CD14-positive monocyte (primary cell): ENCODE results near the gene CENPP. TPM values are rescaled to one million over a fixed set of nuclear protein-coding genes. Genes with fewer than 3 reads are reported as not detected.

ENCODE experiments used
- DNase-seq, 3 donors: peaks; one replicate each; pipeline ENCODE4 v3.0.0-alpha.2; 2011 to 2022
- H2AFZ ChIP-seq: 2 replicates; pipeline ENCODE4 v1.6.0; 2012; ENCODE audit warnings: mild to moderate bottlenecking, low read depth, low read length, inconsistent platforms; ENCODE audit not compliant: insufficient read depth, poor library complexity, severe bottlenecking
- H3K27ac ChIP-seq, 2 donors: 1 replicate in 1 of 2; 2 replicates in 1 of 2; pipeline ENCODE4 v1.5.1; 2012 to 2013; ENCODE audit warnings: low read length in 2 of 2, control low read depth in 1 of 2, inconsistent platforms in 1 of 2, low read depth in 1 of 2, mild to moderate bottlenecking in 1 of 2
- H3K27me3 ChIP-seq, 2 donors: one replicate each; pipeline versions ENCODE4 v1.6.0 to v1.6.1; 2011 to 2013; ENCODE audit warnings: low read length in 2 of 2; ENCODE audit not compliant: control insufficient read depth in 2 of 2, insufficient read depth in 2 of 2
- H3K36me3 ChIP-seq, 2 donors: replicated peaks in 1 of 2; 1 replicate in 1 of 2; 2 replicates in 1 of 2; pipeline versions ENCODE4 v1.5.1 to v1.6.1; 2012 to 2013; ENCODE audit warnings: low read length in 2 of 2, control low read depth in 1 of 2, inconsistent platforms in 1 of 2, mild to moderate bottlenecking in 1 of 2; ENCODE audit not compliant: insufficient read depth in 2 of 2, control insufficient read depth in 1 of 2
- H3K4me1 ChIP-seq, 2 donors: 1 replicate in 1 of 2; 2 replicates in 1 of 2; pipeline versions ENCODE4 v1.5.1 to v1.6.1; 2012 to 2013; ENCODE audit warnings: low read length in 2 of 2, control low read depth in 1 of 2, inconsistent platforms in 1 of 2, mild to moderate bottlenecking in 1 of 2, moderate library complexity in 1 of 2; ENCODE audit not compliant: insufficient read depth in 2 of 2, control insufficient read depth in 1 of 2
- H3K4me2 ChIP-seq: replicated peaks from 2 replicates; pipeline ENCODE3; 2012; ENCODE audit warnings: low read length, moderate library complexity, mild to moderate bottlenecking; ENCODE audit not compliant: poor library complexity, severe bottlenecking; ENCODE audit errors: extremely low read depth
- H3K4me3 ChIP-seq, 3 experiments: fragments of 200-600 bp in 1 of 3; sonication (generic) in 1 of 3; replicated peaks in 1 of 3; 1 replicate in 2 of 3; 2 replicates in 1 of 3; pipeline ENCODE4 v1.5.1; 2011 to 2013; ENCODE audit warnings: low read length in 3 of 3, mild to moderate bottlenecking in 3 of 3, control low read depth in 2 of 3, low read depth in 2 of 3, inconsistent platforms in 1 of 3, moderate library complexity in 1 of 3
- H3K79me2 ChIP-seq: 2 replicates; pipeline ENCODE4 v1.6.0; 2012; ENCODE audit warnings: mild to moderate bottlenecking, control low read depth, inconsistent platforms, low read length, moderate library complexity; ENCODE audit not compliant: insufficient read depth
- H3K9ac ChIP-seq: 2 replicates; pipeline ENCODE4 v1.6.0; 2017; ENCODE audit warnings: low read length, mild to moderate bottlenecking; ENCODE audit not compliant: insufficient read depth, poor library complexity, severe bottlenecking
- H3K9me3 ChIP-seq, 2 donors: replicated peaks in 1 of 2; 1 replicate in 1 of 2; 2 replicates in 1 of 2; pipeline versions ENCODE4 v1.5.1 to v1.6.1; 2012 to 2013; ENCODE audit warnings: low read length in 2 of 2, control low read depth in 1 of 2; ENCODE audit not compliant: control insufficient read depth in 1 of 2, insufficient read depth in 1 of 2
- H4K20me1 ChIP-seq: 2 replicates; pipeline ENCODE4 v1.6.0; 2012; ENCODE audit warnings: mild to moderate bottlenecking, low read length, control low read depth, moderate library complexity; ENCODE audit not compliant: insufficient read depth
- H3K27ac Mint-ChIP-seq, 7 donors: one replicate each; pipeline ENCODE4 v1.8.0; 2020; ENCODE audit warnings: mild to moderate bottlenecking in 7 of 7, mixed read lengths in 7 of 7, moderate library complexity in 6 of 7, inconsistent platforms in 2 of 7
- H3K27me3 Mint-ChIP-seq, 3 donors: one replicate each; pipeline ENCODE4 v1.8.0; 2021 to 2022; ENCODE audit warnings: low read depth in 3 of 3, mild to moderate bottlenecking in 3 of 3, mixed read lengths in 3 of 3, moderate library complexity in 3 of 3, inconsistent platforms in 1 of 3
- H3K36me3 Mint-ChIP-seq, 2 donors: one replicate each; pipeline ENCODE4 v1.8.0; 2020; ENCODE audit warnings: mixed read lengths in 2 of 2, inconsistent platforms in 1 of 2, mild to moderate bottlenecking in 1 of 2
- H3K4me1 Mint-ChIP-seq: one replicate; pipeline ENCODE4 v1.8.0; 2020; ENCODE audit warnings: mild to moderate bottlenecking, mixed read lengths
- H3K4me3 Mint-ChIP-seq, 2 donors: one replicate each; pipeline ENCODE4 v1.8.0; 2020; ENCODE audit warnings: mild to moderate bottlenecking in 2 of 2, mixed read lengths in 2 of 2, moderate library complexity in 1 of 2
- H3K9me3 Mint-ChIP-seq, 7 donors: one replicate each; pipeline ENCODE4 v1.8.0; 2020 to 2022; ENCODE audit warnings: mixed read lengths in 7 of 7, mild to moderate bottlenecking in 6 of 7, moderate library complexity in 6 of 7, inconsistent platforms in 2 of 7
- CTCF ChIP-seq: fragments of 200-600 bp; IDR thresholded peaks from one replicate; pipeline ENCODE4 v1.8.0; 2022; ENCODE audit warnings: antibody characterized with exemption, mild to moderate bottlenecking
- WGBS: methylation state at CpG from one replicate; pipeline ENCODE4 v1.1.5; 2013; ENCODE audit warnings: missing lambda C conversion rate; ENCODE audit not compliant: insufficient coverage; 5-methylcytosine and 5-hydroxymethylcytosine counted together
- intact Hi-C, 2 donors: fragments of 100-400 bp; cut with micrococcal nuclease; formaldehyde crosslinking; loops; one replicate each; pipeline versions ENCODE4 v1.15.0 to v1.15.1; 2023
- polyA plus RNA-seq, 3 donors: library from polyadenylated mRNA; depleted of rRNA in 1 of 3; unstranded in 2 of 3; stranded (reverse) in 1 of 3; fragments of 300-500 nt in 2 of 3; fragments of >200 nt in 1 of 3; fragmentation: Illumina TruSeq in 2 of 3; gene quantifications; 1 replicate in 2 of 3; 2 replicates in 1 of 3; pipeline ENCODE4 v1.2.3, GENCODE V29; 2012 to 2021

CENPP gene
- polyA plus RNA-seq, 3 donors = 0.50 to 1.1 (median 1.1) TPM

GRCh38 chr9:92295827-92296258, 29.9 kb upstream of the CENPP start:
- Histone ChIP-seq H3K4me1 (peaks cover 14 to 23% of the 10 kb centered on the region in 2 donors), H3K9ac (no peak overlapping the region), H3K27me3 (no peaks in the 10 kb centered on the region), H3K27ac (no peak overlapping the region), H3K4me2 (no peak overlapping the region), H3K9me3 (no peaks in the 10 kb centered on the region), H3K4me3 (no peak overlapping the region), H2AFZ (no peak overlapping the region), H3K79me2 (peaks cover 27% of the 10 kb centered on the region), H4K20me1 (no peaks in the 10 kb centered on the region), H3K36me3 (peaks cover 40 to 48% of the 10 kb centered on the region in 2 donors)
- no peak overlapping the region for H3K27ac Mint-ChIP-seq
- peaks cover 20% of the 10 kb centered on the region for H3K4me1 Mint-ChIP-seq
- no peaks in the 10 kb centered on the region for H3K9me3 Mint-ChIP-seq
- no peak for DNase-seq
- no peak for TF ChIP-seq CTCF
- H3K4me3 Mint-ChIP-seq = no peak overlapping the region
- WGBS = 10% methylated on average over 2 of the region's 4 CpGs
- H3K36me3 Mint-ChIP-seq = peaks cover 33 to 39% of the 10 kb centered on the region in 2 donors
- intact Hi-C loops = loop anchor here (10.0 kb wide), 1 partner anchor 181 kb away; the partner anchor contains the start of gene SPTLC1 (in 2 of the 2)
- no peaks in the 10 kb centered on the region for H3K27me3 Mint-ChIP-seq

DNA sequence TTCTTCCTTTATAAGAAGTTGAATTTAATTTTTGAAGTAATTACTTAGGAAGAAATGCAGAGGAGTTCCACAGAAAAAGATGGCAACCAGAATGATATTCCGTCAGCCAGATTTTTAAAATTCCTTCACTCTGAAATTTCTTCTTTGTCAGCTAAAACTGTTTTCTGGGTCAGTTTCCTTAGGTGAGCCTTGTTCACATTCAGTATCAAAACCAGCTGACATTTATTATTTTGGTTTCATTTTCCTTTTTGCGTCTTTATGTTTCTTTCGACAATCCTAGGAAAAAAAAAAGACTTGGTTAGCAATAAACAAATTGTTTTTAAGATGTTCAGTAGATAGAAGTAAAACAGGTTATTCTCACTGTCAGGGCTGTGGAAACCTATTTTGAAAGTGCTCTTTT, 28.1 kb upstream of the CENPP start:
- DNase-seq = no peak
- peaks cover 46 to 54% of the 10 kb centered on the region in 2 donors for H3K36me3 Mint-ChIP-seq
- H3K9me3 Mint-ChIP-seq = no peaks in the 10 kb centered on the region
- Histone ChIP-seq H3K27ac (peak overlapping the region in 1 of 2 donors; percentile 28), H3K79me2 (peaks cover 9% of the 10 kb centered on the region), H3K27me3 (no peaks in the 10 kb centered on the region), H3K4me2 (no peak overlapping the region), H3K36me3 (peaks cover 58 to 66% of the 10 kb centered on the region in 2 donors), H2AFZ (no peak overlapping the region), H3K4me3 (no peak overlapping the region), H3K9ac (no peak overlapping the region), H3K9me3 (no peaks in the 10 kb centered on the region), H3K4me1 (peaks cover 10 to 17% of the 10 kb centered on the region in 2 donors), H4K20me1 (no peaks in the 10 kb centered on the region)
- TF ChIP-seq CTCF = no peak
- no peak overlapping the region for H3K4me3 Mint-ChIP-seq
- peak overlapping the region in 2 of 7 donors; percentile 18 to 73 for H3K27ac Mint-ChIP-seq
- H3K27me3 Mint-ChIP-seq = no peaks in the 10 kb centered on the region
- intact Hi-C loops = loop anchor here (10.0 kb wide), 1 partner anchor 183 kb away; the partner anchor contains the start of gene SPTLC1 (in 2 of the 2)
- WGBS = 100% methylated on average over 1 of the region's 3 CpGs
- H3K4me1 Mint-ChIP-seq = peaks cover 13% of the 10 kb centered on the region
